ES-I3 (cell line): ENCODE data around the gene TH.
"Not testable (repeated sequence)": the region's sequence is repeated elsewhere in the genome, so short reads cannot be mapped to it uniquely, and the experiment has no call there.

Experiments used
- H3K36me3 ChIP-seq: 2 replicates; pipeline ENCODE4 v1.6.1; 2013; ENCODE audit warnings: mild to moderate bottlenecking, low read length, control low read depth, moderate library complexity; ENCODE audit not compliant: insufficient read depth
- H3K4me1 ChIP-seq: 2 replicates; pipeline ENCODE4 v1.6.1; 2013; ENCODE audit warnings: mild to moderate bottlenecking, control low read depth, low read length; ENCODE audit not compliant: insufficient read depth
- H3K9ac ChIP-seq: 2 replicates; pipeline ENCODE4 v1.6.1; 2013; ENCODE audit warnings: low read depth, mild to moderate bottlenecking, low read length, moderate library complexity
- H3K9me3 ChIP-seq: 2 replicates; pipeline ENCODE4 v1.6.1; 2013; ENCODE audit warnings: mild to moderate bottlenecking, low read length, moderate library complexity; ENCODE audit not compliant: control insufficient read depth, insufficient read depth

Gene TH

GRCh38 chr11:2127482-2128129 lies 44.0 kb downstream of the TH start:
- H3K9me3 ChIP-seq, result no peaks in the 10 kb centered on the region
- H3K36me3 ChIP-seq, result no peaks in the 10 kb centered on the region
- H3K4me1 ChIP-seq, result no peaks in the 10 kb centered on the region
- no peak overlapping the region for H3K9ac ChIP-seq

GRCh38 chr11:2126520-2127085 lies 45.0 kb downstream of the TH start:
- no peaks in the 10 kb centered on the region for H3K9me3 ChIP-seq
- no peak overlapping the region for H3K9ac ChIP-seq
- no peaks in the 10 kb centered on the region for H3K36me3 ChIP-seq
- H3K4me1 ChIP-seq, result no peaks in the 10 kb centered on the region

- not testable (repeated sequence) for H3K36me3 ChIP-seq, H3K9me3 ChIP-seq, H3K9ac ChIP-seq, H3K4me1 ChIP-seq
Measured at GRCh38 chr11:2124736-2125484, 46.7 kb downstream of the TH start.

- no peaks in the 10 kb centered on the region for H3K9me3 ChIP-seq
- no peak overlapping the region for H3K9ac ChIP-seq
- H3K4me1 ChIP-seq, result no peaks in the 10 kb centered on the region
- no peaks in the 10 kb centered on the region for H3K36me3 ChIP-seq
Measured at GRCh38 chr11:2123628-2123960, 48.0 kb downstream of the TH start.

GRCh38 chr11:2122907-2123627 lies 48.5 kb downstream of the TH start:
- Histone ChIP-seq H3K9me3 (no peaks in the 10 kb centered on the region; the same call in 1 of the 2 replicates), H3K9ac (no peak overlapping the region)

GRCh38 chr11:2122222-2122906 lies 49.3 kb downstream of the TH start:
- H3K9ac ChIP-seq, result no peak overlapping the region
- H3K9me3 ChIP-seq, result no peaks in the 10 kb centered on the region; the same call in 1 of the 2 replicates
- no peaks in the 10 kb centered on the region for H3K36me3 ChIP-seq
- no peaks in the 10 kb centered on the region for H3K4me1 ChIP-seq

More at GRCh38 chr11:2122907-2123627, 48.5 kb downstream of the TH start:
- H3K4me1 ChIP-seq, result no peaks in the 10 kb centered on the region
- H3K36me3 ChIP-seq, result no peaks in the 10 kb centered on the region

GRCh38 chr11:2121227-2122130 lies 50.1 kb downstream of the TH start:
- Histone ChIP-seq H3K9me3 (peaks cover 2% of the 10 kb centered on the region; the same call in 1 of the 2 replicates), H3K4me1 (no peaks in the 10 kb centered on the region), H3K9ac (no peak overlapping the region), H3K36me3 (no peaks in the 10 kb centered on the region)

- H3K36me3 ChIP-seq, result no peaks in the 10 kb centered on the region
- H3K9ac ChIP-seq, result no peak overlapping the region
Measured at GRCh38 chr11:2120359-2121100, 51.1 kb downstream of the TH start.

GRCh38 chr11:2118677-2119076 lies 52.9 kb downstream of the TH start:
- Histone ChIP-seq H3K4me1 (no peaks in the 10 kb centered on the region), H3K9me3 (peaks cover 4% of the 10 kb centered on the region; the same call in 1 of the 2 replicates), H3K36me3 (no peaks in the 10 kb centered on the region), H3K9ac (no peak overlapping the region)

More at GRCh38 chr11:2120359-2121100, 51.1 kb downstream of the TH start:
- peaks cover 4% of the 10 kb centered on the region; the same call in 1 of the 2 replicates for H3K9me3 ChIP-seq
- H3K4me1 ChIP-seq, result no peaks in the 10 kb centered on the region

GRCh38 chr11:2116680-2117079 lies 54.9 kb downstream of the TH start:
- Histone ChIP-seq H3K36me3 (no peaks in the 10 kb centered on the region), H3K9me3 (peaks cover 4% of the 10 kb centered on the region; the same call in 1 of the 2 replicates), H3K4me1 (no peaks in the 10 kb centered on the region), H3K9ac (no peak overlapping the region)

GRCh38 chr11:2115308-2115707 lies 56.3 kb downstream of the TH start:
- Histone ChIP-seq H3K4me1 (no peaks in the 10 kb centered on the region), H3K36me3 (no peaks in the 10 kb centered on the region), H3K9me3 (peaks cover 4% of the 10 kb centered on the region; the same call in 1 of the 2 replicates), H3K9ac (no peak overlapping the region)

- H3K4me1 ChIP-seq, result no peaks in the 10 kb centered on the region
- no peaks in the 10 kb centered on the region for H3K36me3 ChIP-seq
- H3K9ac ChIP-seq, result no peak overlapping the region
- H3K9me3 ChIP-seq, result peaks cover 4% of the 10 kb centered on the region; the same call in 1 of the 2 replicates
Measured at GRCh38 chr11:2114430-2115241, 57.0 kb downstream of the TH start.
